PFSK-1 (cell line): Measurements from ENCODE around the gene MAZ.

ENCODE experiments used
- FOXP2 ChIP-seq: optimal IDR thresholded peaks from 2 replicates; pipeline ENCODE3; 2011; ENCODE audit warnings: borderline replicate concordance, control low read depth, inconsistent platforms; ENCODE audit not compliant: insufficient read depth; ENCODE audit errors: extremely low read length, extremely low read depth
- POLR2AphosphoS5 ChIP-seq: IDR thresholded peaks from 2 replicates; pipeline ENCODE4 v1.6.1; 2012; ENCODE audit warnings: low read depth, mild to moderate bottlenecking, control low read depth, low read length, moderate library complexity
- SIN3A ChIP-seq: IDR thresholded peaks from 2 replicates; pipeline ENCODE4 v1.6.1; 2012; ENCODE audit warnings: mild to moderate bottlenecking, low read length, moderate library complexity, borderline replicate concordance; ENCODE audit not compliant: insufficient read depth
- TAF1 ChIP-seq: IDR thresholded peaks from 2 replicates; pipeline ENCODE4 v1.6.1; 2012; ENCODE audit warnings: low read length, control low read depth, borderline replicate concordance; ENCODE audit not compliant: insufficient read depth
- TF ChIP-seq, protein P1 (sequence below), 2 experiments: IDR thresholded peaks; 2 replicates each; pipeline versions ENCODE4 v1.6.1 to v1.8.0; 2011 to 2012; ENCODE audit warnings: low read depth in 2 of 2, low read length in 2 of 2, control low read depth in 1 of 2, inconsistent platforms in 1 of 2, mild to moderate bottlenecking in 1 of 2, moderate library complexity in 1 of 2; ENCODE audit not compliant: insufficient read depth in 1 of 2

MAZ gene

DNA sequence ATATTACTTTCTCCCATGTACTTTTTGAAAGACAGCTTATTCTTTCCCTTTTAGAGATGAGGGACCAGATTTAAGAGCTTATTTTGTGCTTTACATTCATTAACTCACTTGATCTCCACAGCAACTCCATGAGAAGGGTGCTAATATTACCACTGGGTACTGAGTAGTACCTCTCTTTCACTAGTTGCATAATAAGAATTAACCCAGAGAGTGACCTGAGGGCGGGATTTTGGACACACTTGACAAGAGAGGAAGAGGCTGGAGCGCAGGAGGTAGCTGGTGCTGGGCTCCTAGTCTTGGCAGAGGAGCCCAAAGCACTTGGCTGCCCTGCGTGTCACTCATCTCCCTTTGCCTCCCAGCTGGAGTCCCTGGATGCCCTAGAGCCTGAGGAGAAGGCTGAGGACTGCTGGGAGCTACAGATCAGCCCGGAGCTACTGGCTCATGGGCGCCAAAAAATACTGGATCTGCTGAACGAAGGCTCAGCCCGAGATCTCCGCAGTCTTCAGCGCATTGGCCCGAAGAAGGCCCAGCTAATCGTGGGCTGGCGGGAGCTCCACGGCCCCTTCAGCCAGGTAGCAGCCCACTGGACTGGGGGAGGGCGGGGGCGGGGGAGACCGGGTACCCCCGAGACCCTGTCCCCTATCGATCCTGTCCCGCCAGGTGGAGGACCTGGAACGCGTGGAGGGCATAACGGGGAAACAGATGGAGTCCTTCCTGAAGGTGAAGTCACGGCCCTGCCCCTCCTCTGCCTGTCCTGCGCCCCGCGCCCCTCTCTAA, 1.7 kb upstream of the MAZ start:
- TF ChIP-seq, protein P1, sequence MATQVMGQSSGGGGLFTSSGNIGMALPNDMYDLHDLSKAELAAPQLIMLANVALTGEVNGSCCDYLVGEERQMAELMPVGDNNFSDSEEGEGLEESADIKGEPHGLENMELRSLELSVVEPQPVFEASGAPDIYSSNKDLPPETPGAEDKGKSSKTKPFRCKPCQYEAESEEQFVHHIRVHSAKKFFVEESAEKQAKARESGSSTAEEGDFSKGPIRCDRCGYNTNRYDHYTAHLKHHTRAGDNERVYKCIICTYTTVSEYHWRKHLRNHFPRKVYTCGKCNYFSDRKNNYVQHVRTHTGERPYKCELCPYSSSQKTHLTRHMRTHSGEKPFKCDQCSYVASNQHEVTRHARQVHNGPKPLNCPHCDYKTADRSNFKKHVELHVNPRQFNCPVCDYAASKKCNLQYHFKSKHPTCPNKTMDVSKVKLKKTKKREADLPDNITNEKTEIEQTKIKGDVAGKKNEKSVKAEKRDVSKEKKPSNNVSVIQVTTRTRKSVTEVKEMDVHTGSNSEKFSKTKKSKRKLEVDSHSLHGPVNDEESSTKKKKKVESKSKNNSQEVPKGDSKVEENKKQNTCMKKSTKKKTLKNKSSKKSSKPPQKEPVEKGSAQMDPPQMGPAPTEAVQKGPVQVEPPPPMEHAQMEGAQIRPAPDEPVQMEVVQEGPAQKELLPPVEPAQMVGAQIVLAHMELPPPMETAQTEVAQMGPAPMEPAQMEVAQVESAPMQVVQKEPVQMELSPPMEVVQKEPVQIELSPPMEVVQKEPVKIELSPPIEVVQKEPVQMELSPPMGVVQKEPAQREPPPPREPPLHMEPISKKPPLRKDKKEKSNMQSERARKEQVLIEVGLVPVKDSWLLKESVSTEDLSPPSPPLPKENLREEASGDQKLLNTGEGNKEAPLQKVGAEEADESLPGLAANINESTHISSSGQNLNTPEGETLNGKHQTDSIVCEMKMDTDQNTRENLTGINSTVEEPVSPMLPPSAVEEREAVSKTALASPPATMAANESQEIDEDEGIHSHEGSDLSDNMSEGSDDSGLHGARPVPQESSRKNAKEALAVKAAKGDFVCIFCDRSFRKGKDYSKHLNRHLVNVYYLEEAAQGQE (IDR thresholded peaks at IDR 0.05; ENCODE audit: insufficient read depth in 1 of 2, low read depth in 2 of 2, low read length in 2 of 2), result no peak
- TF ChIP-seq POLR2AphosphoS5 (no peak), TAF1 (no peak), FOXP2 (no peak), SIN3A (no peak)

DNA sequence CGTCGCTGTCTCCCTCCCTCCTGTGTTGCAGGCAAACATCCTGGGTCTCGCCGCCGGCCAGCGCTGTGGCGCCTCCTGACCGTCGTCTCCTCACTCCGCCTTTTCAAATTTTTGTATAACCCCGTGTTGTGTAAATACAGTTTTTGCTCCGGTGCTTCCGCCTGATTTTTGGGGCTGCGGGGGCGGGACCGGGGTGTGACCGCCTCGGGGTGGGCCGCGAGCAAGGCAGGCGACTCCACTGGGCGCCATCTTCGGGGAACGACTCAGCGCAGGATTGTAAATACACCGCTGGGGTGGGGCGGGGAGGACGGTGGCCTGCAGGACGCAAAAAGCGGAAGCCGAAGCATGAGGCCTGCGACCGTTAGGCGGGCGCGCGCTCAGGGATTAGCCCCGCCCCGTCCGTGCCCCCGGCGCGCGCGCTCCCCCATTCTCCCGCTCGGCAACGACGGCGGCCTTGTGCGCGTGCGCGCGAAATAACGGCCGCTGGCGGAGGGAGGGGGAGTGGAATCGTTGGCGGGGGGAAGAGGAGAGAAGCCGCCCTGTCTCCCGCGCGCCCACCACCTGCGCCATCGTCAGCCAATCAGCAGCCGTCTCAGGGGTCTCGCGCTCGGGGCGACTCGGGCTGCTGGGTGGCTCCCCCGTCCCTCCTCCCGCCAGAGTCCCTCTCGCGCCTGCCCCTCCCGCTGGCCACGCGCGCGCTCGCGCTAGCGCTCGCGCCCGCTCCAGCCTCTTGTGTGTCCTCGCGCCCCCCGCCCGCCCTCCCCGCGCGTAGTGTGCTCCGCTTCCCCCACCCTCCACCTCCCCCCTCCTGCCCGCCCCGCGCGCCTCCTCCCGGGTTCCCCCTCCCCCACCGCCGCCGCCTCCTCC, 864 bp upstream of the MAZ start:
- TF ChIP-seq, protein P1 (IDR thresholded peaks at IDR 0.05; ENCODE audit: insufficient read depth in 1 of 2, low read depth in 2 of 2, low read length in 2 of 2), result 0 out of 4 replicates have a peak, but pooled peaks have one; percentile 30 to 42
- TF ChIP-seq TAF1 (peak; percentile 81), SIN3A (peak; percentile 47; the same call in 1 of the 2 replicates), POLR2AphosphoS5 (peak; percentile 81), FOXP2 (no peak)

DNA sequence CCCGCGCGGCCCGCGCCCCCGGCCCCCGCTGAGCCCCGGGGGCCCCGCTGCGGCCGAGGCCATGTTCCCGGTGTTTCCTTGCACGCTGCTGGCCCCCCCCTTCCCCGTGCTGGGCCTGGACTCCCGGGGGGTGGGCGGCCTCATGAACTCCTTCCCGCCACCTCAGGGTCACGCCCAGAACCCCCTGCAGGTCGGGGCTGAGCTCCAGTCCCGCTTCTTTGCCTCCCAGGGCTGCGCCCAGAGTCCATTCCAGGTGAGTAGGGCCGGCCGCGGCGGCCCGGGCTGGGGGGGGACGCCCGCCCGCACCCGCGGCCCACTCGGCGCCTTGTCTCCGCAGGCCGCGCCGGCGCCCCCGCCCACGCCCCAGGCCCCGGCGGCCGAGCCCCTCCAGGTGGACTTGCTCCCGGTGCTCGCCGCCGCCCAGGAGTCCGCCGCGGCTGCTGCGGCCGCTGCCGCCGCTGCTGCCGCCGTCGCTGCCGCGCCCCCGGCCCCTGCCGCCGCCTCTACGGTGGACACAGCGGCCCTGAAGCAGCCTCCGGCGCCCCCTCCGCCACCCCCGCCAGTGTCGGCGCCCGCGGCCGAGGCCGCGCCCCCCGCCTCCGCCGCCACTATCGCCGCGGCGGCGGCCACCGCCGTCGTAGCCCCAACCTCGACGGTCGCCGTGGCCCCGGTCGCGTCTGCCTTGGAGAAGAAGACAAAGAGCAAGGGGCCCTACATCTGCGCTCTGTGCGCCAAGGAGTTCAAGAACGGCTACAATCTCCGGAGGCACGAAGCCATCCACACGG, 504 bp downstream of the MAZ start:
- TF ChIP-seq SIN3A (peak; percentile 63; the same call in 1 of the 2 replicates), TAF1 (0 out of 2 replicates have a peak, but pooled peaks have one; percentile 62), FOXP2 (no peak)

DNA sequence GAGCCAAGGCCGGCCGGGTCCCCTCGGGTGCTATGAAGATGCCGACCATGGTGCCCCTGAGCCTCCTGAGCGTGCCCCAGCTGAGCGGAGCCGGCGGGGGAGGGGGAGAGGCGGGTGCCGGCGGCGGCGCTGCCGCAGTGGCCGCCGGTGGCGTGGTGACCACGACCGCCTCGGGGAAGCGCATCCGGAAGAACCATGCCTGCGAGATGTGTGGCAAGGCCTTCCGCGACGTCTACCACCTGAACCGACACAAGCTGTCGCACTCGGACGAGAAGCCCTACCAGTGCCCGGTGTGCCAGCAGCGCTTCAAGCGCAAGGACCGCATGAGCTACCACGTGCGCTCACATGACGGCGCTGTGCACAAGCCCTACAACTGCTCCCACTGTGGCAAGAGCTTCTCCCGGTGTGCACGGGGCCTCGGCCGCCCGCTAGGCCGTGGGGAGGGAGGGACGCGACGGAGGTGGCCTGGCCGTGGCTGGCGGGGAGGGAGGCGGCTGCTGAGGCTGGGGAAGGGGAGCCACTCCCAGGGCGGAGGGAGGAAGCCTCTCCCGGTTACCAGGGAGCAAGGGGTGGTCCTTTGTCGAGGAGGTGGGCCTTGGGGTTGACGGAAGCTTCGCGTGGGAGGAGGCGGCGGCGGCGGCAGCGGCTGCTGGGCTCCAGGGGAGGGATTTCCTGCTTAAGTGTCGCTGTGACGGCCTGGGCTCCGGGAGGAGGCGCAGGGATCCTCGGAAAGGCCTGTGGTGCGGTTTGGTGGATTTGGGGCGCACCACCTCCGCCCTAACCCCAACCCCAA, 1.3 kb downstream of the MAZ start:
- TF ChIP-seq POLR2AphosphoS5 (peak; percentile 78), SIN3A (peak; percentile 47; the same call in 1 of the 2 replicates), TAF1 (no peak), FOXP2 (no peak)
- TF ChIP-seq, protein P1 (IDR thresholded peaks at IDR 0.05; ENCODE audit: insufficient read depth in 1 of 2, low read depth in 2 of 2, low read length in 2 of 2), result peak in 1 of 2 experiments; percentile 53; a peak in 1 of 4 replicates
